Lung (tissue), 12 donors: ENCODE results near the gene PGLYRP4. TPM values are rescaled to one million over a fixed set of nuclear protein-coding genes. Genes with fewer than 3 reads are reported as not detected.

Source experiments
- ATAC-seq: fragments of 200-7000 bp; cut with Tn5 transposase; one replicate; pipeline ENCODE4 v1.9.1; 2020; ENCODE audit warnings: moderate number of reproducible peaks; ENCODE audit not compliant: insufficient read depth, low FRiP score
- DNase-seq, 3 donors: peaks; one replicate each; pipeline ENCODE4 v3.0.0-alpha.2; 2013 to 2017
- H3K27ac ChIP-seq, 2 donors: one replicate each; pipeline ENCODE4 v1.5.1; 2013; ENCODE audit warnings: mild to moderate bottlenecking in 2 of 2, moderate library complexity in 2 of 2, control low read depth in 1 of 2, inconsistent platforms in 1 of 2, low read depth in 1 of 2, low read length in 1 of 2
- H3K27me3 ChIP-seq, 3 donors: one replicate each; pipeline ENCODE4 v1.5.1; 2013; ENCODE audit warnings: low read length in 2 of 3; ENCODE audit not compliant: control insufficient read depth in 3 of 3, insufficient read depth in 3 of 3
- H3K36me3 ChIP-seq, 4 donors: one replicate each; pipeline ENCODE4 v1.5.1; 2013; ENCODE audit warnings: low read length in 4 of 4, mild to moderate bottlenecking in 1 of 4, moderate library complexity in 1 of 4; ENCODE audit not compliant: control insufficient read depth in 4 of 4, insufficient read depth in 4 of 4
- H3K4me1 ChIP-seq, 5 donors: one replicate each; pipeline ENCODE4 v1.5.1; 2013; ENCODE audit warnings: low read length in 5 of 5, mild to moderate bottlenecking in 2 of 5, moderate library complexity in 1 of 5; ENCODE audit not compliant: control insufficient read depth in 5 of 5, insufficient read depth in 5 of 5
- H3K4me3 ChIP-seq: one replicate; pipeline ENCODE4 v1.5.1; 2013; ENCODE audit warnings: mild to moderate bottlenecking, control low read depth, moderate library complexity
- H3K9ac ChIP-seq, 2 donors: one replicate each; pipeline ENCODE4 v1.5.1; 2013; ENCODE audit warnings: low read length in 2 of 2, control low read depth in 1 of 2; ENCODE audit not compliant: insufficient read depth in 1 of 2
- H3K9me3 ChIP-seq, 4 donors: one replicate each; pipeline ENCODE4 v1.5.1; 2013; ENCODE audit warnings: low read length in 3 of 4, mild to moderate bottlenecking in 1 of 4, moderate library complexity in 1 of 4; ENCODE audit not compliant: control insufficient read depth in 4 of 4, insufficient read depth in 3 of 4
- WGBS, 2 donors: extraction: QIAGEN DNeasy Blood & Tissue Kit; methylation state at CpG; one replicate each; pipeline ENCODE4 v1.1.7; 2013; 5-methylcytosine and 5-hydroxymethylcytosine counted together
- polyA plus RNA-seq, 2 donors: library from polyadenylated mRNA; stranded (reverse); fragments of 200-250 nt; gene quantifications; one replicate each; pipeline ENCODE4 v1.2.1, GENCODE V29; 2013
- total RNA-seq, 2 donors: library from RNA; depleted of rRNA in 1 of 2; stranded (reverse); fragments of >200 nt in 1 of 2; gene quantifications; one replicate each; pipeline ENCODE4 v1.2.1, GENCODE V29; 2014 to 2021
- TF ChIP-seq, protein P1 (sequence below): IDR thresholded peaks from 2 replicates; pipeline ENCODE4 v1.5.1; 2012; ENCODE audit warnings: mild to moderate bottlenecking; ENCODE audit errors: control extremely low read depth, extremely low read depth
- donor health status: control.
- donor health status: control.
- donor health status: Bipolar disorder and iron deficiency.
- donor health status: healthy.
- donor health status: DM: yes; HTN: yes; CAD: no.

The PGLYRP4 gene
- total and polyA plus RNA-seq, 4 donors = 0.18 to 3.1 (median 1.0) TPM

DNA sequence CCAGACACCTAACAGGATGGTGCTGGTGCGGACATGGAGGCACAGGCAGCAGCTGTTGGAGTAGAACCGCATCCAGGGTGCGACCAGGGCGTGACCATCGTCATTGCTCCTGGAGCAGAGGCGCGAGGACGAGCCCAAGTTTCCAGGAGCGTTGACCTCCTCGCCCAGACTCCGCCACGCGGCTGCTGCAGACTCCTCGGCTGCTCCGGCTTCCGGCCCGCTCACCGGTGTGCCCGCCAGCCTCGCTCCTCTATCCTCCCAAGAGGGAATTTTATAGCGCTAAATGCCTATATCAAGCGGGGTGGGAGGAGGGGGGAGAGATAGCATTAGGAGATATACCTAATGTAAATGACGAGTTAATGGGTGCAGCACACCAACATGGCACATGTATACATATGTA lies 32.1 kb upstream of the PGLYRP4 start:
- Histone ChIP-seq H3K9ac (no peak overlapping the region), H3K4me3 (no peak overlapping the region), H3K9me3 (peaks cover 0 to 7% (median 2%) of the 10 kb centered on the region in 4 donors), H3K4me1 (peaks cover 0 to 2% (median 0%) of the 10 kb centered on the region in 5 donors), H3K27me3 (no peaks in the 10 kb centered on the region), H3K36me3 (no peaks in the 10 kb centered on the region), H3K27ac (no peak overlapping the region)
- WGBS, 2 donors = 94 to 97% methylated on average over 23 of the region's 23 CpGs
- TF ChIP-seq, protein P1, sequence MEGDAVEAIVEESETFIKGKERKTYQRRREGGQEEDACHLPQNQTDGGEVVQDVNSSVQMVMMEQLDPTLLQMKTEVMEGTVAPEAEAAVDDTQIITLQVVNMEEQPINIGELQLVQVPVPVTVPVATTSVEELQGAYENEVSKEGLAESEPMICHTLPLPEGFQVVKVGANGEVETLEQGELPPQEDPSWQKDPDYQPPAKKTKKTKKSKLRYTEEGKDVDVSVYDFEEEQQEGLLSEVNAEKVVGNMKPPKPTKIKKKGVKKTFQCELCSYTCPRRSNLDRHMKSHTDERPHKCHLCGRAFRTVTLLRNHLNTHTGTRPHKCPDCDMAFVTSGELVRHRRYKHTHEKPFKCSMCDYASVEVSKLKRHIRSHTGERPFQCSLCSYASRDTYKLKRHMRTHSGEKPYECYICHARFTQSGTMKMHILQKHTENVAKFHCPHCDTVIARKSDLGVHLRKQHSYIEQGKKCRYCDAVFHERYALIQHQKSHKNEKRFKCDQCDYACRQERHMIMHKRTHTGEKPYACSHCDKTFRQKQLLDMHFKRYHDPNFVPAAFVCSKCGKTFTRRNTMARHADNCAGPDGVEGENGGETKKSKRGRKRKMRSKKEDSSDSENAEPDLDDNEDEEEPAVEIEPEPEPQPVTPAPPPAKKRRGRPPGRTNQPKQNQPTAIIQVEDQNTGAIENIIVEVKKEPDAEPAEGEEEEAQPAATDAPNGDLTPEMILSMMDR = no peak
- DNase-seq (no peak), ATAC-seq (no peak)

DNA sequence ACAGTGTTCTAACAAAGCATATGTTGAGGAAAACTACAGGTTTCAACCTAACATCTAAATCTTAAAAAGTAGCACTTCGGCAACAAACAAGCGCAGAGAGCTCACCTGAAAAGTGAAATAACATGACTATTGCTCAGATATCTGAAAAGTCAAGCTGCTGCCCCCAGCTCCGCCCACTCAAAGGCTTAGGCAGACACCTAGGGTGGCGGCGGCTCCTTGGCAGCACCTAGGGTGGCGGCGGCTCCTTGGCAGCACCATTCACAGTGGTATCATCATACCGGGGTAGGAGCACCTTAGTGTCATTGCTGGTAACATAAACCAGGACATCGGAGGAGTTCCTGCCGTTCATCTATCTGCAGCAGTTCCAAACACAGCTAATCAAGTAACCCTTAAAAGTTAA lies 30.9 kb upstream of the PGLYRP4 start:
- Histone ChIP-seq H3K27me3 (no peaks in the 10 kb centered on the region), H3K4me1 (peaks cover 0 to 2% (median 0%) of the 10 kb centered on the region in 5 donors), H3K36me3 (no peaks in the 10 kb centered on the region), H3K27ac (no peak overlapping the region), H3K9ac (no peak overlapping the region), H3K9me3 (peaks cover 0 to 7% (median 2%) of the 10 kb centered on the region in 4 donors), H3K4me3 (no peak overlapping the region)
- TF ChIP-seq, protein P1 = no peak
- no peak for ATAC-seq
- no peak for DNase-seq
- 90 to 93% methylated on average over 10 of the region's 10 CpGs for WGBS, 2 donors

DNA sequence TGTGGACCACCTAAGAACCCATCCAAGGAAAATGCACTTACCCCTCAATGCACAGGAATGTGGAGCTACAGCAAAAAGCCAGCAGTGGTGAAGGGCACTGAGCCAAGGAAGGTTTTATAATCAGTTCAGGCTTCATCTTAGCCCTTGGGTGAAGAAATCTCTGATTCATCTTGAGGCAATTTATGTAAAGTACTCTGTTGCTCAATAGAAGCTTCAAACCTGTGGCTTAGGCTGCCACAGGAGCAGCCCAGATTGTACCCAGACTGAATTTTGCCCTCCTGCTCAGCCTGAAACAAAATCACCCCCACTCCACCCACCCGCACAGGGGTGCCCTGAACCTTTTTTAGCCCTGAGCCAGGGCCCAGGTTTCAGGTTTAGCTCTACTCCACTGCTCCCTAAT lies 26.9 kb upstream of the PGLYRP4 start, which contains the start of gene S100A12:
Gene S100A12 (minus strand): TSS at position 111 of the 400 bp plus-strand sequence. CDS start 1,029 bp downstream, outside the sequence.
- TF ChIP-seq, protein P1 = no peak
- Histone ChIP-seq H3K9me3 (peaks cover 0 to under 1% (median 0%) of the 10 kb centered on the region in 4 donors), H3K27me3 (no peaks in the 10 kb centered on the region), H3K4me3 (no peak within 1 kb of the TSS), H3K27ac (no peak within 1 kb of the TSS), H3K36me3 (no peaks in the 10 kb centered on the region), H3K9ac (no peak within 1 kb of the TSS), H3K4me1 (peaks cover 0 to 2% (median 0%) of the 10 kb centered on the region in 5 donors)
- WGBS, 2 donors = 39 to 46% methylated on average over 1 of the region's 1 CpG
- ATAC-seq (peak; percentile 72), DNase-seq (no peak)

DNA sequence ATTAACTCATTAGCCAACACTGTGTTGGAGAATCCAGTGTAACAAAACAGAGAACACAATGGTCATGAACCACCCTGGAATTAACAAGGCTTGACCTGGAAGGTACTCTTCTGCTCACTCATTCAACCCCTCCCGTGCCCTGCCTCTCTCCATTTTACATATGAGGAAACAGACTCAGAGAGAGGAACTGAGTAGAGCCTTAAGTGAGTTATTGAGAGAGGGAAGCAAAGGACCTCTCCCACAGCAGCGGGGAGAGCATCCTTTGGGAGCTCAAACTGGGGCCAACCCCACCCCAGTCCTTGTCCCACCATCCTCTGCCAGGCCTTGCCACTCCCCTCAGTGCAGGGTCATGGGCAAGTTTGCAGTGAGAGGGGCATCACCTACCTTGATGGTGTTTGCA lies 25.4 kb upstream of the PGLYRP4 start:
- DNase-seq (no peak), ATAC-seq (no peak)
- TF ChIP-seq, protein P1 = no peak
- Histone ChIP-seq H3K27me3 (no peaks in the 10 kb centered on the region), H3K9ac (no peak overlapping the region), H3K4me3 (no peak overlapping the region), H3K4me1 (peaks cover 0 to 2% (median 0%) of the 10 kb centered on the region in 5 donors), H3K36me3 (no peaks in the 10 kb centered on the region), H3K9me3 (no peaks in the 10 kb centered on the region), H3K27ac (peak overlapping the region in 1 of 2 donors; percentile 34)
- whole genome bisulfite sequencing, 2 donors = 29 to 62% methylated on average over 2 of the region's 2 CpGs
